ENCODE measurements around the gene OSBPL6. TPM values are rescaled to one million over a fixed set of nuclear protein-coding genes. Genes with fewer than 3 reads are reported as not detected.
A peak's percentile ranks its signal among the peaks of the same experiment; 100 is the strongest.

The OSBPL6 gene
- total and polyA plus RNA-seq, 2 of the 13 experiments (the other 11 are each of a cell fraction or from before 2014, with no cell fraction given) = 0.03 to 0.11 TPM

GRCh38 chr2:178331474-178332432, 137.4 kb downstream of the OSBPL6 start (continued):
- TF ChIP-seq MNT (IDR thresholded peaks at IDR 0.05) (no peak), KLF16 (CRISPR knock-in tag; IDR thresholded peaks at IDR 0.05) (0 out of 4 replicates have a peak, but pooled peaks of 1 of the 2 experiments have one; percentile 24), MED13 (CRISPR knock-in tag; IDR thresholded peaks at IDR 0.05) (no peak), SMC3 (IDR thresholded peaks at IDR 0.05; ENCODE audit: low read length) (no peak), SAFB2 (CRISPR knock-in tag; IDR thresholded peaks at IDR 0.05; ENCODE audit: borderline replicate concordance, low read depth) (no peak), ZNF430 (CRISPR knock-in tag; IDR thresholded peaks at IDR 0.05) (no peak), ZBTB3 (CRISPR knock-in tag; IDR thresholded peaks at IDR 0.05; ENCODE audit: borderline replicate concordance, low read depth) (no peak), U2AF1 (optimal IDR thresholded peaks at IDR 0.05; ENCODE audit: low read depth, low read length) (no peak), ISL2 (CRISPR knock-in tag; IDR thresholded peaks at IDR 0.05) (no peak), SMARCC2 (IDR thresholded peaks at IDR 0.05) (no peak), RAD51 (IDR thresholded peaks at IDR 0.05; ENCODE audit: borderline replicate concordance) (no peak), CSRNP1 (CRISPR knock-in tag; IDR thresholded peaks at IDR 0.05) (no peak), KLF13 (CRISPR knock-in tag; IDR thresholded peaks at IDR 0.05) (no peak), MLX (CRISPR knock-in tag; IDR thresholded peaks at IDR 0.05) (no peak), ZNF318 (CRISPR knock-in tag; IDR thresholded peaks at IDR 0.05) (no peak), PRMT3 (CRISPR knock-in tag; IDR thresholded peaks at IDR 0.05; ENCODE audit: borderline replicate concordance, low read depth) (no peak), ZNF724P (CRISPR knock-in tag; IDR thresholded peaks at IDR 0.05; ENCODE audit: borderline replicate concordance) (no peak)
